IPS-NIHi7 (cell line): ENCODE data around the gene GALNT2.

Source experiments
- DNase-seq: peaks from one replicate; pipeline ENCODE4 v3.0.0; 2012; ENCODE audit warnings: mixed read lengths; ENCODE audit errors: extremely low spot score

The GALNT2 gene

GRCh38 chr1:230163205-230163604 lies 96.2 kb downstream of the GALNT2 start:
- DNase-seq = no peak

GRCh38 chr1:230163719-230164118 lies 96.7 kb downstream of the GALNT2 start:
- DNase-seq = no peak

- DNase-seq = no peak
These were observed 98.5 kb downstream of the GALNT2 start for GRCh38 chr1:230165536-230165935.

DNA sequence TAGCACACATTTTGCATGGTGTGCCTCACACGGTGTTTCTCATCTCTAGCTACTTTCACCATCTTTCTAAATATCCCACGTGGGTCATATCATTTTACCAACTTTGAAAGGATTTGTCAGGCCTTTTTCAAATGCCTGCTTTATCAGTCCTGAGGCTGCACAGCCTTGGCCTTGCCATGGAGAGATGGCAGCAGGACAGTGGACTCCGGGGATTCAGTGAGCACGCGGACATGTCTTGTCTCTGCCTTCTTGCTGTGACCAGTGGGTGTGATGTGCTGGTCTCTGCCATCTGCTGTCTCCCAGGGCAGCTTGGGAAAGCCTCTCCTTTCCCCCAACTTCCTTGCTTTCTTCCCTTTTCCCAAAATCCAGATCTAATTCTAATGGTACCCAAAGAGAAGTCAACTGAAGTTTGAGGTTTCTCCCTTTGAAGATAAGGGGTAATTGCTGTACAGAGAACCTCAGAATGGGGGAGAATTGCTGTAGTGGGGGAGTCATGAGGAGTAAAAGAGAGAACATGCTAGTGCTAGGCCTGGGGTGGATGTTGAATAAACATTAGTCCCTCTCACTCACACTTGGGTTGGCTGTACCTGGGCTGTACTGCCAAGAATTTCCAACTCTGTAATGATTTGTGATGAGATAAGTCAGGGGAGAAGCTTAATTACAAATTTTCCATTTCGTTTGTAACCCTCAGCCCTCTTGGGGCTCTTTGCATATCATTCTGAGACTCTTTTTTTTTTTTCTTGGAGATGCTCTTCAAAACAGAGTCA lies 99.5 kb downstream of the GALNT2 start:
- DNase-seq = no peak

GRCh38 chr1:230167419-230167852 lies 100.4 kb downstream of the GALNT2 start:
- peak; percentile 78 for DNase-seq

DNA sequence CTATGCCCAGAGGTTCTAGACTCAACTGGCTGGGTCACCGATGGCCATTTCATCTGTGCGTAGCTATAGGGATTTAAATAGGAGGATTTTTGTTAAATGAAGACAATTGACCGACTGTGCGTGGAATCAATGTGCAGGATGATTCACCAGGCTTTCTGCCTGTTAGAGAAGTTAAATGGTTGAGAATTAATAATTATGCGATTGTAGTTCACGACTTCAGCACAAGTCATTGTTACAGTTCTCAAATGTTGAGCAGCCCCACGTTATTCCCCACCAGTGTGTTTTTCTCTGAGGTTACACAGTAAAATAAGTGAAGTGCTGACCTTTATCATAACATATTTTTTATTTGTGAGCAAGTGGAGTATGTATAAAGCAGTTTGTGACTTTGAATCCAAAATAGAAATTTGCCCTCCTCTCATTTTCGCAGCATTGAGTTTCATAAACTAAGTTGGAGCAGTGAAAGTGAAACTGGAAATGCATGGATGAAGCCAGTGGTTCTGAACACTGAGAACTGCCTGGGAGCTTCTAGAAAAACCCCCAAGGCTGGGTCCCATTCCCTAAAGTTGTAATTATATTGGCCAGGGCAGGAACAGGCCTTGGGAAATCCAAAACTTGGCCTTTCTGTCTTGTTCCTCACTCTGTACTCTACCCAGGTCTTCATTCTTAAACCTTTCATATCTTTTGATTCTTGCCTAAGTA lies 102.6 kb downstream of the GALNT2 start:
- DNase-seq = no peak

DNA sequence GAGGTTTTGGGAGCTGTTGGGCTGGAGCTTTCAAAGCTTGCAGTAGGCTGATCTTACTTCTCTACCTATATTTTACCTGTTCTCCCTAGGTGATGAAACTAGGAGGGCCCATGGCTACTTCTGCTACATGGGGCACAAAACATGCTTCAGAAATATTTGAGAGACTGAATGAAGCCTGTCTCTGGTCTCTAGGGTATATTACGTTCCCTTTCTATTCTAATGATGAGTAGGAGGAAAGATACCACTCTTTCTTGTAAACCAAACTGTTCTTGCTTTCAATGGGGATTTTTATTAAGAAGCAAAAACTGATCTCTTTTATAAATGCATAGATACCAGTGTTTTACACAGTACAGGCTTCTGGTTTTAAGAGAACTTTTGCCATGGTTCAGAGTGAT lies 103.1 kb downstream of the GALNT2 start:
- DNase-seq = no peak

- no peak for DNase-seq
These were observed 103.6 kb downstream of the GALNT2 start for GRCh38 chr1:230170622-230171021.

- no peak for DNase-seq
These were observed 104.4 kb downstream of the GALNT2 start for GRCh38 chr1:230171356-230172015.

- DNase-seq = no peak
These were observed 105.0 kb downstream of the GALNT2 start for GRCh38 chr1:230172016-230172537.

DNA sequence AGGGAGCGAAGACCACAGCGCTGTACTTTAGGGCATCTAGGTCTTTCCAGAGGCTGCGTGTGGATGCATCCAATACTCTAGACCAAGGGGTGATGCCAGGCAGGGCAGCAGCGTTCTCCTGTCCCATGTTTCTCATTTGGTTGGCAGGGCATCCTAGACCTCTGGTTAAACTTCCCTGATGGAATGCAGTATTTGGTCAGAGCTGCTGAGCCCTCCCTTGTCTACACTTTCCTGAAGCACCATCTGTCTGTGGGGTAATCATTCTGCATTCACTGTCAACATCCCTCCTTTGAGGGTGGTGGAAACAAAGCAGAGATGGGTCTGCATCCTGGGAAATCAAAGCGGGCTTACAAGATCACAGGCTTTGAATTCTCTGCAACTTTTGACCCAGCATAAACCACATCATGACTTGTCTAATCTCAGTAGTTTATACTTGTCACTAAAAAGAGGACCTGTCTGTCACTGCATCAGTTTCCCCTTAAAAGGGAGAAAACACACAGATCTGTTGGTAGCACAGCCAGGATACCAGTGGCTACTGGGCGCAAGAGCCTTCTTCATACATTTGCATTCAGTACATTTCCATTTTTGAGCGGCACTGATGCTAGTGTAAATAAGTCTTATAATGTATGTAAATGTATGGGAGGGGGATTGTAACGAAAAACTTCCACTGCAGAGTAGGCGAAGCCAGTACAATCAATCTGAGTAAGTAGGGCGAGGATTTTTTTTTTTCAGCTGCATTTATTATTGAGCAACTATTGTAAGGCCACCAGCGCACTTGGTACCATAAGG lies 106.3 kb downstream of the GALNT2 start:
- no peak for DNase-seq

- no peak for DNase-seq
These were observed 107.0 kb downstream of the GALNT2 start for GRCh38 chr1:230174041-230174440.

- DNase-seq = no peak
These were observed 107.6 kb downstream of the GALNT2 start for GRCh38 chr1:230174471-230175162.

GRCh38 chr1:230175163-230175747 lies 108.2 kb downstream of the GALNT2 start:
- DNase-seq = no peak

- no peak for DNase-seq
These were observed 108.8 kb downstream of the GALNT2 start for GRCh38 chr1:230175839-230176238.

GRCh38 chr1:230176326-230176725 lies 109.3 kb downstream of the GALNT2 start:
- no peak for DNase-seq

DNA sequence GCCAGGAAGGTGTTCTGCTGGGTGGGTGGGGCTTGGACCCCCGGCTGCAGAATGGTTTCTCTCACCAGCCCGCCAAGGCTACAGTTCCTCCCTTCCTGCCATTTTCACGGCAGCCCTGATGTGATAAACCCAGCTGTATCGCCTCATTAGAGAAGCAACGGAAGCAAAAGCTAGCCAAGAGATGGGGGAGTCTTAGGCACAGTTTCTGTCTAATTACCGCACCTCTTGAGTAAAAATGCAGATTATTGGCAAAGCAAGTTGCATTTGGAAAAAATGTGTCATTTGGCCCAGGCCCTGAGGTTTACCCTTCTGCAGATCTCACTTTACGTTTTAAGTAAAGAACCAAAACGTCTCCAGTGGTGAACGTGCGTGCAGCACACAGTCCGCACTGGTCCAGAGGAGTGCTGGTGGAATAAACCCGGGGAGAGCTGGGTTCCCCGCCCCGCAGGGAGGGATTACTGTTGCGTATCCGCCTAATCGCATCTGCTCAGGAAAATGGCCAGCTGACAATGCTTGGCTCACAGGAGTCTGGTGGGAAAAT lies 109.9 kb downstream of the GALNT2 start:
- DNase-seq = no peak

DNA sequence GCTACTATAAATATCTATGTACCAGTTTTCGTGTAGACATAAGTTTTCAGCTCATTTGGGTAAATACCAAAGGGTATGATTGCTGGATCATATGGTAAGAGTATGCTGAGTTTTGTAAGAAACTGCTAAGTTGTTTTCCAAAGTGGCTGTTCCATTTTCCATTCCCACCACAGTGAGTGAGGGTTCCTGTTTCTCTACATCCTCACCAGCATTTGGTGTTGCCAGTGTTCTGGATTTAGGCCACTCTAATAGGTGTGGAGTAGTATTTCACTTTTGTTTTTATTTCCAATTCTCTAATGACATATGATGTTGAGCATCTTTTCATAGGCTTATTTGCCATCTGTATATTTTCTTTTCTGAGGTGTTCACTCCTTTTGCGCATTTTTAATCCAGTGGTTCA lies 112.2 kb downstream of the GALNT2 start:
- DNase-seq = no peak

DNA sequence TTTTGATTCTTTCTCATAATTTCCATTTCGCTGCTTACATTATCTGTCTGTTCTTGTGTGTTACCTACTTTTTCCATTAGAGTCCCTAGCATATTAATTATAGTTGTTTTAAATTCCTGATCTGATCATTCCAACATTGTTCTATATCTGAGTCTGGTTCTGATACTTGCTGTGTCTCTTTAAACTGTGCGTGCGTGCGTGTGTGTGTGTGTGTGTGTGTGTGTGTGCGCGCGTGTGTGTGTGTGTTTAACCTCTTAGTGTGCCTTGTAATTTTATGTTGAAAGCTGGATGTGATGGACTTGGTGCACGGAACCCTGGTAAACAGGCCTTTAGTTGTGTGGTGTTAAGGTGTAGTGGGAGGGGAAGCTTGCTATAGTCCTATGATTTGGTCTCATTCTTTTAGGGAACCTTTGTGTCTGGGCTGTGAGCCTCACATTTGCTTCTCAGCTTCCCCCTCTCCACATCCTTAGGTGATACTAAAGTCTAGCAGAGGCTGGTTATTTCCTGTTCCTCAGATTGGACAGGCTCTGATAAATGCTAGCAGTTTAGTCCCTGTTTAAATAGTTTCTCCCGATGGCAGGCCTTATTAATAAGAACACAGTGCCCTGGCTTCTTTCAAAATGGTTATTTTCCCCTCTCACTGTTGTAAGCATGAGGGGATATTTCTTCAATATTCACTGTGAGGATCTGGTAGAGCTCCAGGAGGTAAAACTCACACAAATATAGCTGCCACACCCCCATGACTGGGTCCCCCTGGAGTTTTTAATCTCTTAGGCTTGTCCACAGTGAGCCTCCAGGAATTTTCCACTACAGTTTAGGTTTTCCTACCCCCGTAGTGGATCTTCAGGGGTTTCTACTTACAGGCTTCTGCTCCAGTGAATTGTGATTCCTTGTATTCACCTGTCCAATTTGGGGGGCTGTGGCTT lies 118.3 kb downstream of the GALNT2 start:
- no peak for DNase-seq
